ENCODE data around the gene HCK.
A peak's percentile ranks its signal among the peaks of the same experiment; 100 is the strongest.

- TF ChIP-seq EZH2phosphoT487 (IDR thresholded peaks at IDR 0.05; ENCODE audit: insufficient read depth, low read depth) (no peak), EZH2 (IDR thresholded peaks at IDR 0.05; ENCODE audit: insufficient read depth, poor library complexity, severe bottlenecking) (peak; percentile 57)
Measured at GRCh38 chr20:32019563-32020463, 32.2 kb upstream of the HCK start.

All from GM23248 (cell line).